Common myeloid progenitor, CD34-positive (primary cell): Measurements from ENCODE around the gene PRDM15.
"Not testable (repeated sequence)": the region's sequence is repeated elsewhere in the genome, so short reads cannot be mapped to it uniquely, and the experiment has no call there.

Source experiments
- CTCF ChIA-PET: fragments of 350-600 bp; sonication (Branson Sonifier 250); formaldehyde crosslinking; loops from one replicate; lab custom pipeline; 2021; ENCODE audit warnings: antibody characterized with exemption; lab: Charles Lee
- POLR2A ChIA-PET: fragments of 350-600 bp; sonication (Branson Sonifier 250); formaldehyde crosslinking; loops from one replicate; lab custom pipeline; 2021; ENCODE audit warnings: antibody characterized with exemption; lab: Charles Lee
- DNase-seq, 3 donors: peaks; one replicate each; pipeline versions ENCODE4 v3.0.0 to v3.0.0-alpha.2; 2013
- H3K27ac ChIP-seq, 2 experiments: 1 replicate in 1 of 2; 2 replicates in 1 of 2; pipeline ENCODE4 v1.7.0; 2013; ENCODE audit warnings: inconsistent platforms in 2 of 2, low read length in 2 of 2, mild to moderate bottlenecking in 2 of 2, low read depth in 1 of 2, moderate library complexity in 1 of 2; ENCODE audit not compliant: severe bottlenecking in 2 of 2, insufficient read depth in 1 of 2, poor library complexity in 1 of 2
- H3K27me3 ChIP-seq, 5 experiments: replicated peaks in 2 of 5; 1 replicate in 3 of 5; 2 replicates in 2 of 5; pipeline versions ENCODE4 v1.6.1 to v1.7.0; 2013; ENCODE audit warnings: low read length in 4 of 5, mild to moderate bottlenecking in 2 of 5, moderate library complexity in 2 of 5, inconsistent platforms in 1 of 5; ENCODE audit not compliant: insufficient read depth in 5 of 5, control insufficient read depth in 4 of 5
- H3K36me3 ChIP-seq, 4 experiments: 1 replicate in 2 of 4; 2 replicates in 2 of 4; pipeline versions ENCODE4 v1.6.1 to v1.7.0; 2013; ENCODE audit warnings: low read length in 3 of 4, control low read depth in 1 of 4, mild to moderate bottlenecking in 1 of 4; ENCODE audit not compliant: control insufficient read depth in 4 of 4, insufficient read depth in 4 of 4
- H3K4me1 ChIP-seq, 4 experiments: 1 replicate in 3 of 4; 2 replicates in 1 of 4; pipeline versions ENCODE4 v1.6.1 to v1.7.1; 2013; ENCODE audit warnings: low read length in 3 of 4, mild to moderate bottlenecking in 3 of 4, control low read depth in 1 of 4, inconsistent platforms in 1 of 4, moderate library complexity in 1 of 4; ENCODE audit not compliant: control insufficient read depth in 4 of 4, insufficient read depth in 4 of 4; ENCODE audit errors: control extremely low read depth in 1 of 4
- H3K4me3 ChIP-seq, 7 experiments: 1 replicate in 4 of 7; 2 replicates in 3 of 7; pipeline versions ENCODE4 v1.5.1 to v1.7.0; 2013; ENCODE audit warnings: mild to moderate bottlenecking in 7 of 7, low read length in 6 of 7, moderate library complexity in 6 of 7, inconsistent platforms in 2 of 7, low read depth in 2 of 7, control low read depth in 1 of 7; ENCODE audit not compliant: insufficient read depth in 4 of 7, control insufficient read depth in 1 of 7; ENCODE audit errors: extremely low read depth in 1 of 7
- H3K9me3 ChIP-seq, 5 experiments: 1 replicate in 4 of 5; 2 replicates in 1 of 5; pipeline versions ENCODE4 v1.6.1 to v1.7.1; 2013; ENCODE audit warnings: low read length in 4 of 5, mild to moderate bottlenecking in 2 of 5, inconsistent platforms in 1 of 5, low read depth in 1 of 5, moderate library complexity in 1 of 5; ENCODE audit not compliant: control insufficient read depth in 4 of 5, insufficient read depth in 2 of 5; ENCODE audit errors: control extremely low read depth in 1 of 5
- WGBS: methylation state at CpG from one replicate; pipeline ENCODE4 v1.1.5; 2013; ENCODE audit not compliant: insufficient coverage; 5-methylcytosine and 5-hydroxymethylcytosine counted together

Gene PRDM15

DNA sequence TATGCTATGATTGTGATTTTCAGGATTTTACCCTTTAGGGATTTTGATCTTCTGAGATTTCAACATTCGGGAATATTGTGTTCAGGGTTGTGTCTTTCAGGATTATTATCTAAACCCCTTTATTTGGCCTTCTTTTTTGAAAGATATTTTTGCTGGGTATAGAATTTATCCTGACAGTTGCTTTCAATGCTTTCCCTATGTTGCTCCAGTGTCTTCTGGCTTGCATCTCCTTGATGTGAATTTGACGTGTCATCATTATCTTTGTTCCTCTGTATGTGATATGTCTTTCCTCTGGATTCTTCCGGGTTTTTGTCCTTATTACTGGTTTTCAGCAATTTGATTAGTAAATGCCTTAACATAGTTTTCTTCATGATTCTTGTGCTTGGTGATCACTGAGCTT is 86.4 kb downstream of the PRDM15 start:
- WGBS, result 100% methylated on average over 1 of the region's 3 CpGs
- H3K4me3 ChIP-seq, result no peak overlapping the region
- CTCF ChIA-PET, result interaction anchor here (1.2 kb wide), 1 partner anchor 15 kb away, joined by 3 read pairs; no protein-coding TSS in a partner anchor
- no peak for DNase-seq
- POLR2A ChIA-PET, result no interaction called here
- no peaks in the 10 kb centered on the region for H3K36me3 ChIP-seq
- H3K9me3 ChIP-seq, result peaks cover 0 to 10% (median 2%) of the 10 kb centered on the region in 5 experiments
- no peaks in the 10 kb centered on the region for H3K4me1 ChIP-seq
- no peak overlapping the region for H3K27ac ChIP-seq
- H3K27me3 ChIP-seq, result no peaks in the 10 kb centered on the region

DNA sequence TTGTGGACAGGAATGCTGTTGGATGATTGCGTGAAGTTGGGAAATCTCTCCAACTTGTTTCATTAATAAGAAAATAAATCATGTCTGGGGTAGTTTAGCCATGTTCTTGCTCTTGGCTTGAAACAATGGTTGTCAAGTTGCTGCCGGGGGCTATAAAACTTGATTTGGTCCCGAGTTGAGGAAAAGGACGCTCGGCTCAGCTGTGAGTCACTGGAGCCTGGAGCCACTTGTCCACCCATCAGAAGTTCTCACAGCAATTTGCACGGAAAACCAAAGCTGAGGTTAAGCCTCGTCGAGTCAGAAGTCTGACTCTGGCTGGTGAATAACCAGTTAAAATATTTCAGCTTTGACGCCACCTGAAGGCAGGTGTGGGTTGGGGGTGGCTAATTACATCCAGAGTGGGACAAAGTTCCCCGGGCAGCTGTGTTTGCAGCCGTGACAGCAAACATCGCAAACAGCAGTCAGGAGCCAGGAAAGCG is 92.6 kb downstream of the PRDM15 start:
- H3K36me3 ChIP-seq, result no peaks in the 10 kb centered on the region
- POLR2A ChIA-PET, result no interaction called here
- 90% methylated on average over 12 of the region's 13 CpGs for WGBS
- CTCF ChIA-PET, result interaction anchor here (0.6 to 1.6 kb wide), 2 partner anchors 26 to 30 kb away, joined by 3 read pairs; no protein-coding TSS in a partner anchor
- peaks cover 0 to 28% (median 14%) of the 10 kb centered on the region in 4 experiments for H3K4me1 ChIP-seq
- DNase-seq, result no peak
- no peaks in the 10 kb centered on the region for H3K27me3 ChIP-seq
- no peak overlapping the region for H3K4me3 ChIP-seq
- H3K9me3 ChIP-seq, result no peaks in the 10 kb centered on the region
- no peak overlapping the region for H3K27ac ChIP-seq

DNA sequence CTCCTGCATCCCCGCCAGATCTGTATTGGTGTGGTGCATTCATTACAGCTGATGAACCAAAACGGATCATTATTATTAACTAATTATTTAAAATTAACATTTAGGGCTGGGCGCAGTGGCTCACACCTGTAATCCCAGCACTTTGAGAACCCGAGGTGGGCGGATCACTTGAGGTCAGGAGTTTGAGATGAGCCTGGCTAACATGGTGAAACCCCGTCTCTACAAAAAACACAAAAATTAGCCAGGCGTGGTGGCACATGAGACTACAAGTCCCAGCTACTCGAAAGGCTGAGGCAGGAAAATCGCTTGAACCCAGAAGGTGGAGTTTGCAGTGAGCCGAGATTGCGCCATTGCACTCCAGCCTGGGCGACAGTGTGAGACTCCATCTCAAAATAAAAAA is 93.9 kb downstream of the PRDM15 start:
- H3K27me3 ChIP-seq, H3K36me3 ChIP-seq, H3K9me3 ChIP-seq, DNase-seq, H3K4me3 ChIP-seq, H3K27ac ChIP-seq, POLR2A ChIA-PET: not testable (repeated sequence)
- CTCF ChIA-PET, result interaction anchor here (1.6 kb wide), 1 partner anchor 31 kb away, joined by 3 read pairs; no protein-coding TSS in a partner anchor
- peaks cover 0 to 29% (median 14%) of the 10 kb centered on the region in 4 experiments for H3K4me1 ChIP-seq
- 100% methylated on average over 4 of the region's 12 CpGs for WGBS

DNA sequence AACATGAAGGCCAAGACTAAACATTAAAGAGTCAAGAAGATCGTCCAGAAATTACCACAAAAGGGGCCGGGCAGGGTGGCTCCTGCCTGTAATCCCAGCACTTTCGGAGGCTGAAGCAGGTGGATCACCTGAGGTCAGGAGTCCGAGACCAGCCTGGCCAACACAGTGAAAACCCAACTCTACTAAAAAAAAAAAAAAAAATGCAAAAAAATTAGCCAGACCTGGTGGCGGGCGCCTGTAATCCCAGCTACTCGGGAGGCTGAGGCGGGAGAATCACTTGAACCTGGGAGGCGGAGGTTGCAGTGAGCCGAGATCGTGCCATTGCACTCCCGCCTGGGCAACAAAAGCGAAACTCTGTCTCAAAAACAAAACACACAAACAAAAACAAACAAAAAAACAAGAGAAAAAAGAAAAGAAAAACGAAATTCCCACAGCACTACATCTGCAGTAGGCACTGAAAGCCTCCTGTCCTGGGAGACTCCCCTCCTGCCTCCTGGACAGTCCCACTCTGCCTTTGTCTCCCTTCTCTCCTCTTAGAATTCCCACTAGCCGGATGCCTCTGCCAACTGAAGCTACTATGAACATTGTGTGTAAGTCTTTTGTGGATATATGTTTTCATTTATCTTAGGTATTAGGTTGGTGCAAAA is 94.6 kb downstream of the PRDM15 start:
- Histone ChIP-seq H3K9me3 (no peaks in the 10 kb centered on the region), H3K27ac (no peak overlapping the region), H3K4me1 (peaks cover 0 to 30% (median 14%) of the 10 kb centered on the region in 4 experiments), H3K4me3 (no peak overlapping the region), H3K27me3 (peaks cover 0 to 9% (median 2%) of the 10 kb centered on the region in 5 experiments), H3K36me3 (no peaks in the 10 kb centered on the region)
- no peak for DNase-seq
- 93% methylated on average over 3 of the region's 15 CpGs for WGBS
- CTCF ChIA-PET, result interaction anchor here (1.4 kb wide), 3 partner anchors 15 to 173 kb away, joined by 3 to 7 read pairs (median 4); no protein-coding TSS in a partner anchor
- POLR2A ChIA-PET, result no interaction called here

DNA sequence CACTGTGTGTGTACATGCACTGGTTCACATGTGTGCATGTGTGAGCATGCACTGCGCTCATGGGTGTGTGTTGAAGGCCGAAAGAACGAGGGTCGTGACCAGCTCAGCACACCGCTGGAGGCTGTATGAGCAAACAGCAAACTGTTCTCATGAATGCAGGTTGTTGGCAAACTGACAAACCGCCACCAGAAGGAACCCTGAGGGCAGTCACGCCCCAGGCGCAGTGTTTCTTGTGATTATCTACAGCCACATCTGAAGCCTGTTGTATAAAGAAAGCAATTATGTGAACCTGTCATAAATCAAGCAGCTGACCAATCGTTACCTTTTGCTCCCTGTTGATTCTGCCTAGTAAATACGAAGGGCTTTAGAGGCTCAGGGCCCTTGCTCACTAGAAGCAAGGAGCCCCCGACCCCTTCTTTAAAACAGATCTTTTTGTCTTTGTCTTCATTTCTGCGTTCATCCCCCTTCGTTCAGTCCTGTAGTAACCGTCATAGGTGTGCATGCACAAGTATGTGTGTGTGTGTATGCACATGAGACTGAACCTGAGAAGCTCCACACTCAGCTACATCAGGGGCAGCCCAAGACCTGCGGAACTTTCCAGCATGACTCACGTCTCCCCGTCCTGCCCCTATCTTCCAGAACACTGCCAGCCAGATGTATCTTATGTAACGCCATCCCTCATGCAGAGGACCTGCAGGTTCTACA is 95.5 kb downstream of the PRDM15 start:
- H3K9me3 ChIP-seq, result no peaks in the 10 kb centered on the region
- 4% methylated on average over 16 of the region's 18 CpGs for WGBS
- H3K27ac ChIP-seq, result no peak overlapping the region
- H3K27me3 ChIP-seq, result peaks cover 0 to 18% (median 3%) of the 10 kb centered on the region in 5 experiments
- CTCF ChIA-PET, result interaction anchor here (1.0 to 1.4 kb wide), 5 partner anchors 12 to 172 kb away, joined by 3 to 7 read pairs (median 4); no protein-coding TSS in a partner anchor
- H3K4me1 ChIP-seq, result peaks cover 0 to 39% (median 18%) of the 10 kb centered on the region in 4 experiments
- no peaks in the 10 kb centered on the region for H3K36me3 ChIP-seq
- peak overlapping the region in 3 of 7 experiments; percentile 14 to 34 (median 26) for H3K4me3 ChIP-seq
- peak; percentile 81 to 98 (median 97) for DNase-seq
- POLR2A ChIA-PET, result no interaction called here

DNA sequence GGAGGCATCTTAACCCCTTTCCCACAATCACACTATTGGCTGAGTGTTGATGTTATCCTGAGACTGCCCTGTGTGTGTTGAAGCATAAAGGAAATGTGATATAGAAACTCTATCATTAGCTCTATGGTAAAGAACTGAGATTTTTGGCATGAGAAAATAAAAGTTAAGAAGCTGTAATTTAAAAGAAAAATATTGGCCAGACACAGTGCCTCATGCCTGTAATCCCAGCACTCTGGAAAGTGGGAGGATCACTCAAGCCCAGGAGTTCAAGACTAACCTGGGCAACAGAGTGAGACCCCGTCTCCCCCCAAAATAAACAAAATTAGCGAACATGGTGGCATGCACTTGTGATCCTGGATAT is 98.1 kb downstream of the PRDM15 start:
- Histone ChIP-seq H3K36me3 (no peaks in the 10 kb centered on the region), H3K27me3 (peaks cover 0 to 37% (median 16%) of the 10 kb centered on the region in 5 experiments), H3K27ac (no peak overlapping the region), H3K4me1 (peaks cover 0 to 48% (median 21%) of the 10 kb centered on the region in 4 experiments), H3K9me3 (no peaks in the 10 kb centered on the region), H3K4me3 (no peak overlapping the region)
- CTCF ChIA-PET, result no interaction called here
- WGBS, result 100% methylated on average over 2 of the region's 2 CpGs
- POLR2A ChIA-PET, result no interaction called here
- no peak for DNase-seq
